Left lung (tissue), 10 donors: ENCODE measurements around the gene ETNK2. TPM values are rescaled to one million over a fixed set of nuclear protein-coding genes. Genes with fewer than 3 reads are reported as not detected.

Source experiments
- ATAC-seq: fragments of 200-7000 bp; cut with Tn5 transposase; one replicate; pipeline ENCODE4 v1.9.1; 2020; ENCODE audit warnings: moderate library complexity
- DNase-seq, 4 donors: peaks; one replicate each; pipeline ENCODE4 v3.0.0-alpha.2; 2013 to 2020
- H3K27ac ChIP-seq, 2 donors: fragments of 200-600 bp; sonication (generic) in 1 of 2; one replicate each; pipeline versions ENCODE4 v1.5.0 to v1.8.0; 2020 to 2021
- H3K27me3 ChIP-seq, 2 donors: fragments of 200-600 bp; sonication (generic) in 1 of 2; one replicate each; pipeline versions ENCODE4 v1.5.0 to v1.8.0; 2020 to 2021
- H3K36me3 ChIP-seq, 2 donors: fragments of 200-600 bp; sonication (generic) in 1 of 2; one replicate each; pipeline versions ENCODE4 v1.5.0 to v1.8.0; 2020 to 2021
- H3K4me1 ChIP-seq, 2 donors: fragments of 200-600 bp; one replicate each; pipeline ENCODE4 v1.8.0; 2021
- H3K4me3 ChIP-seq, 2 donors: fragments of 200-600 bp; sonication (generic) in 1 of 2; one replicate each; pipeline versions ENCODE4 v1.5.0 to v1.8.0; 2020 to 2021; ENCODE audit warnings: mild to moderate bottlenecking in 1 of 2
- H3K9me3 ChIP-seq, 2 donors: fragments of 200-600 bp; sonication (generic) in 1 of 2; one replicate each; pipeline versions ENCODE4 v1.5.0 to v1.8.0; 2020 to 2021
- intact Hi-C, 2 donors: fragments of 100-400 bp; cut with DNase I; formaldehyde crosslinking; loops; one replicate each; pipeline versions ENCODE4 v1.11.2 to v1.14.2; 2022
- polyA plus RNA-seq, 6 donors: library from polyadenylated mRNA; unstranded; fragments of 120-200 nt; gene quantifications; one replicate each; pipeline ENCODE4 v1.2.1, GENCODE V29; 2013; ENCODE audit not compliant: insufficient read length in 6 of 6
- total RNA-seq, 2 donors: library from RNA; stranded (reverse); fragmentation: NEBNext Ultra II Directional; extraction: Animal tissue kit (Norgen Biotek cat#: 25700); gene quantifications; one replicate each; pipeline ENCODE4 v1.2.1, GENCODE V29; 2021
- TF ChIP-seq, protein P1 (sequence below), 2 donors: fragments of 200-600 bp; sonication (generic) in 1 of 2; IDR thresholded peaks; one replicate each; pipeline versions ENCODE4 v1.5.0 to v1.8.0; 2021; ENCODE audit warnings: antibody characterized with exemption in 2 of 2
- donor health status: DM: no; HTN: yes; CAD: no.
- donor health status: DM: no; HTN: no; CAD: no.

Gene ETNK2
- total and polyA plus RNA-seq, 8 donors: 2.6 to 13.2 (median 10.2) TPM

DNA sequence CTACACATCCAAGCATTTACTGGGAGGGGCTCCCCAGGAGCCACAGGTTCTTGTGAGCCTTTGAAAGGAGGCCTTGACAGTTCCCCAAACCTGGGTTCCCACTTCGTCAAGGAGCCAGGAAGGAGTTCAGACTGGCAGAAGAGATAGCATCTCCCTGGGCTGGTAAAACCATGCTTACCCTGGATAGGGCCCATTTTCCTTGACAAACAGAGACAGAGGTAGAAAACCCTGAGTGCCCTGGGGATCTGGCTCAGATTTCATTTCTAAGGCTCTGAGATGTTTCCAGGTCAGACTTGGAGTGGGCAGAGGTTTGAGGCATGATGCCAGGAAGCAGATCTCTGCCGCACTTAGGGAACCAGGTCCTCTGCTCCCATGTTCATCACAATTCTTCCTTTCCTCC lies 2.7 kb downstream of the ETNK2 start:
- intact Hi-C loops: no loop called here
- no peak for DNase-seq
- TF ChIP-seq, protein P1, sequence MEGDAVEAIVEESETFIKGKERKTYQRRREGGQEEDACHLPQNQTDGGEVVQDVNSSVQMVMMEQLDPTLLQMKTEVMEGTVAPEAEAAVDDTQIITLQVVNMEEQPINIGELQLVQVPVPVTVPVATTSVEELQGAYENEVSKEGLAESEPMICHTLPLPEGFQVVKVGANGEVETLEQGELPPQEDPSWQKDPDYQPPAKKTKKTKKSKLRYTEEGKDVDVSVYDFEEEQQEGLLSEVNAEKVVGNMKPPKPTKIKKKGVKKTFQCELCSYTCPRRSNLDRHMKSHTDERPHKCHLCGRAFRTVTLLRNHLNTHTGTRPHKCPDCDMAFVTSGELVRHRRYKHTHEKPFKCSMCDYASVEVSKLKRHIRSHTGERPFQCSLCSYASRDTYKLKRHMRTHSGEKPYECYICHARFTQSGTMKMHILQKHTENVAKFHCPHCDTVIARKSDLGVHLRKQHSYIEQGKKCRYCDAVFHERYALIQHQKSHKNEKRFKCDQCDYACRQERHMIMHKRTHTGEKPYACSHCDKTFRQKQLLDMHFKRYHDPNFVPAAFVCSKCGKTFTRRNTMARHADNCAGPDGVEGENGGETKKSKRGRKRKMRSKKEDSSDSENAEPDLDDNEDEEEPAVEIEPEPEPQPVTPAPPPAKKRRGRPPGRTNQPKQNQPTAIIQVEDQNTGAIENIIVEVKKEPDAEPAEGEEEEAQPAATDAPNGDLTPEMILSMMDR (IDR thresholded peaks at IDR 0.05): no peak
- Histone ChIP-seq H3K4me3 (no peak overlapping the region), H3K9me3 (no peaks in the 10 kb centered on the region), H3K36me3 (no peaks in the 10 kb centered on the region), H3K27me3 (peaks cover 0 to 41% of the 10 kb centered on the region in 2 donors), H3K4me1 (peaks cover 3 to 14% of the 10 kb centered on the region in 2 donors), H3K27ac (no peak overlapping the region)
- ATAC-seq: no peak

DNA sequence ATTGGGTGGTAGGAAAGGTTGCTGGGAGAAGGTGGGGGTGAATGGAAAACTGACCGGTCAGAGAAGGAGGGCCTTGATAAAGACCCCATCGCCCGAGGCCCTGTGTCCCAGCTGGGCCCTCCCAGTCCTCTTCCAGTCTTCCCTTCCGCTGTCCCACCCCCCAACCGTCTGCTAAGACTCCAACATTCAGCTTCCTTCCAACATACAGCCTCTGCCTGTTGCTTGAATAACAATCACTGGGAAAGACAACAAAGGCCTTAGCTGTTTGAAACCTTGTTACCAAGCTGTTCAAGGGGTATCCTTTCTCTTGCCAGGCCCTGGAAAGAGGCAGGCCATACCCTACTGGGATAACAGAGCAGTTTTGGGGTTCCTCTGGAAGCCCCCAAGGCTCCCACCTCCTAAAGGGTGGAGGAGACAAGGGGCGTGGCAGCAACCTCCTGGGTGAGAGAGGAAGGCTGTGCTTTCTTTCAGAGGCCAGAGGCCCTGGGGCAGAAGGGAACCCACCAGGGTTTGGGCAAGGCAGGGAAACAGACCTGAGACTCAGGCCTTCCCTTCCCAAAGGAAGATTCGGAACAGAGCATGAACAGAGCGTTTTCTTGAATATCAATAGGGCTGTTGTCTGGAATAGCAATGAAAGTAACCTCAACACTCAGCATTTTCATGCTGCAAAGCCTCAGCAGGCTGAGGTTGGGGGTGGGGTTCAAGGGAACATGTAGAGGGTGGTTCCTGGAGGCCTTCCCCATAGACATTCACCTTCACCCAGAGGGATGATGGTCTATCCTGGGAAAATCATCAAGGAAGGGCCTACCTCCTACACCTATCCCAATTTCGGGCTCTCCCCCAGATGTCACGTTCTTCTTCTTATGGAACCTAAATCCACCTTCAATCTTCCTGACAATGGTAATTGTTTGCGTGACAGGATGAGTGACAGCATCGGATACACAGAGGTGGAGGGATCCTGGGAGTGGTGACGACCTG lies 4.1 kb downstream of the ETNK2 start:
- intact Hi-C loops: no loop called here
- Histone ChIP-seq H3K4me1 (peaks cover 3 to 14% of the 10 kb centered on the region in 2 donors), H3K36me3 (no peaks in the 10 kb centered on the region)

DNA sequence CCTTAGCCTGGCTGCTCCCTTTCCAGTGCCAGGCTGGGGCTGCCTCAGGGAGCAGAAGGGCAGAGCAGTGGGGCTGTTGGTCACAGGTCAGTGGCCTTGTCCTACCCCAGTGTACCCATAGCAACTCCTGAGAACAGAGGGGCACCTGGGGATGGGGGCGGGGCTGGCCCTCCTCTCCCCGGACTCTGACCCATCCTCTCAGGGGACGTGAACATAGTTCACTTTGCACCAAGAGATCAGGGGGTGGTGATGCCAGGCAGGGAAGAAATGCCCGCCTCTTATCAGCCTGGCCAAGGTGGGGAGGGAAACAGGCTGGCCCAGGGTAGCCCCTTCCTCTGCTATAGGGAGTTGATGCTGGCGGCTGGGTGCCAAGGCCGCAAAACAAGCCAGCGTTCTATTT lies 4.9 kb downstream of the ETNK2 start:
- Histone ChIP-seq H3K27ac (no peak overlapping the region), H3K4me1 (peaks cover 3 to 7% of the 10 kb centered on the region in 2 donors)

More for the DNA sequence above, 4.1 kb downstream of the ETNK2 start:
- Histone ChIP-seq H3K27me3 (peaks cover 0 to 28% of the 10 kb centered on the region in 2 donors), H3K9me3 (no peaks in the 10 kb centered on the region), H3K27ac (no peak overlapping the region), H3K4me3 (no peak overlapping the region)
- TF ChIP-seq, protein P1 (IDR thresholded peaks at IDR 0.05): no peak
- no peak for ATAC-seq
- DNase-seq: no peak

DNA sequence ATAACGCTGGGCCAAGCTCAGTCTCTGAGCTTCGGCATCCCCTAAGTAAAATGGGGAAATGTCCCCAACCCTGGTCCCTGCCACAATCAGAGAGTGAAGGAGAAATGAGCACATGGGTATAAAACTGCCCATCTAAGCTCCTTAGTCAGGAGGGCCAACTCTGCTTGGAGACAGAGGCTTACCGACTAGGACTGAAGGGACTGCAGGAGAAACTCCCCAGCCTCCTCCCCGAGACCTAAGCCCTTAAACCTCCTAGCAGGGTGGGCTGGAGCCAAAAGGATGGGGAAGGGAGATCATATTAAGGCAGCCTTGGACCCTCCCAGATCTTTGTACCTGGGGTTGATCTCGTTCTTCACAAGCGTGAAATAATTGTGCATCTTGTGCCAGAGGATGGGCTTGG lies 5.5 kb downstream of the ETNK2 start:
- DNase-seq (no peak), ATAC-seq (no peak)
- TF ChIP-seq, protein P1 (IDR thresholded peaks at IDR 0.05): no peak
- H3K4me3 ChIP-seq: no peak overlapping the region
- H3K9me3 ChIP-seq: no peaks in the 10 kb centered on the region
- H3K36me3 ChIP-seq: no peaks in the 10 kb centered on the region
- H3K27ac ChIP-seq: no peak overlapping the region
- peaks cover 0 to 15% of the 10 kb centered on the region in 2 donors for H3K27me3 ChIP-seq
- intact Hi-C loops: no loop called here
- peaks cover 0 to 3% of the 10 kb centered on the region in 2 donors for H3K4me1 ChIP-seq

More for the DNA sequence above, 4.9 kb downstream of the ETNK2 start:
- TF ChIP-seq, protein P1 (IDR thresholded peaks at IDR 0.05): no peak
- Histone ChIP-seq H3K4me3 (no peak overlapping the region), H3K27me3 (peaks cover 0 to 21% of the 10 kb centered on the region in 2 donors), H3K36me3 (no peaks in the 10 kb centered on the region), H3K9me3 (no peaks in the 10 kb centered on the region)
- intact Hi-C loops: no loop called here
- ATAC-seq: no peak
- DNase-seq: no peak

DNA sequence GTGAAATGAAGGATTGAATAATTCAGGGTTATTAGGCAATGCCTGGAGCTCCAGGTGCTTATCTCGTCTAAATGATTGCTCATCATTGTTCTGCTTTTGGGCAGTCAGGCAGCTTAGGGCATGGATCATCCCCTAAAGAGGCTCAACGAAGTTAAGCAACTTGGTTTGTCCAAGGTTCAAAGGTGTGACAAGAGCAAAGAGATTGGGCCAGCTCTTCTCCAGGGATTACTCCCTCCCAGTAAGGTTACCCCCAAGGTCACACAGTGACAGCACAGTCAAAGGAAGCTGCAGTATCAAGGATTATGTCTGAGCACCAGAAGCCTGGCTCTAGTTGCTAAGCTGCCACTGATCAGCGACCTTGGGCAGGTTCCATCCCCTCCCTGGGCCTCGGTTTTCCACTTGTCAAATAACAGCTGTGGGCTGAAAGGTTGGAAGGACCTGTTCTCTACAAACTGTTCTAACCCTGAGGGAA lies 6.8 kb downstream of the ETNK2 start:
- H3K27ac ChIP-seq: no peak overlapping the region
- no peaks in the 10 kb centered on the region for H3K4me1 ChIP-seq
- H3K4me3 ChIP-seq: no peak overlapping the region
- TF ChIP-seq, protein P1 (IDR thresholded peaks at IDR 0.05): no peak
- DNase-seq (no peak), ATAC-seq (no peak)
- peaks cover 0 to 2% of the 10 kb centered on the region in 2 donors for H3K27me3 ChIP-seq
- intact Hi-C loops: no loop called here
- no peaks in the 10 kb centered on the region for H3K9me3 ChIP-seq
- no peaks in the 10 kb centered on the region for H3K36me3 ChIP-seq
